ENCODE measurements around the gene FYCO1.

The FYCO1 gene

DNA sequence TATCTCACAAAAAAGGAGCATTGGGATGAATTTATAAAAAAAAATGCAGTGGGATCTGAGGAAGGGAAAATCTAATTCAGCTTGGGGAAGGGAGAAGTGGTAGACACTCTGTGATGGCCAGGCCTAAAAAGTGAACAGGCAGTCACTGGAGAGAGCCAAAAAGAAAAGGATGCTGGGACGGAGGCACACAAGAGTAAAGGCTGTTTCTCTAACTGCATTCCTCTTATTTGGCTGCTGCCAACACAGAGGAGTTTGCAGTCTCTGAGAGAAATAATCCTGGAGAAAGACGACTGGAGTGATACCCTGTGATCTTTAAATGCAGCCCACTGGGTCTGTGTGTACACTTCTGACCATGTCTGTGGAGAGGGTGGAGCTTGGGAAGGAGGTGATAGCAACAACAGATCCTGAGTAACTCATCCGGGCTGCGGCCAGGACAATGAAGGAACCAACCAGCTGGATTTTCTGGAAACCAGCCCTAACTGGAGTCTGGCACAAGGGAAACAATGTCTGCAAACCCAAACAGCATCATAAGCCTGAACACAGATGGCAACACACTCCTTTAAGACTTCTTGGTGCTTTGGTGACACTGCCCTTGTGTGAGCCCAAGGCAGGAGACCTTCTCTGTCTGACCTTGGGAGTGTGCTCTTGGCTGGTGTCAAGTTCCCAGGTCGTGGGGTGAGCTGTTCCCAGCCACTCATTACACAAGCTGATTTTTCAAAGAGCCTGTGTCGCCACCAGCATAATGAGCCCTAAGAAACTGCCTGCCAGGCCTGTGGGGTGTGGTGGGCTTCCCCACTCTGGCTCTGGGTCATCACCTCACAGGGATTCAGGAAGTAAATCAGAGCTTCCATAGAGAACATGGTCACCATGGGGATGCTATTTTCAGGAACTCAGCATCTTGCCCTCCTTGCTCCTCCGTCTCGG is 8.0 kb downstream of the FYCO1 start:
- peak; percentile 56 for DNase-seq (ENCODE audit: low read depth)
- H3K4me3 ChIP-seq (ENCODE audit: low read depth, low read length) = no peak overlapping the region

GRCh38 chr3:45986303-45986982 is 9.2 kb downstream of the FYCO1 start:
- DNase-seq (ENCODE audit: low read depth) = no peak
- H3K4me3 ChIP-seq (ENCODE audit: low read depth, low read length) = no peak overlapping the region

- no peak overlapping the region for H3K4me3 ChIP-seq (ENCODE audit: low read depth, low read length)
Observed at GRCh38 chr3:45985532-45986302, 9.9 kb downstream of the FYCO1 start.

GRCh38 chr3:45984331-45985312 is 11.0 kb downstream of the FYCO1 start:
- no peak for DNase-seq (ENCODE audit: low read depth)
- H3K4me3 ChIP-seq (ENCODE audit: low read depth, low read length) = no peak overlapping the region

More at GRCh38 chr3:45985532-45986302, 9.9 kb downstream of the FYCO1 start:
- no peak for DNase-seq (ENCODE audit: low read depth)

DNA sequence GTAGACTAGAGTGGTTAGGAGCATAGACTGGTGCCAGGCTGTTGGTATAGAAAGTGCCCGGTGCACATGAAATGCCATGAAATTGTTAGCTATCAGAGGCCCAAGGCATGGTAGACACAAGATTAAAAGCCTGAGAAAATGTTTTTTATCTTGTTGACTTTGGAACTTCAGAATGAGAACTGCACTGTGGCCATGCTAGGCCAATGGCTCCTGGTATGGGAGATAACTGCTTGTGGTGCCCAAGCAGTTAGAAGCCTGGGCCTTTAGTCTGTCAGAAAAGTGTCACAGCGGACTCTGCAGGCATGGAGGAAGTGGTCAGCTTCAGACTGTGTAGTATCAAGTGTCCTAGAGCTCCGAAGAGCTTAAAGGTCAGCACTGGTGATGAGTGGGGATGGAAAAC is 11.9 kb downstream of the FYCO1 start:
- no peak overlapping the region for H3K4me3 ChIP-seq (ENCODE audit: low read depth, low read length)
- DNase-seq (ENCODE audit: low read depth) = no peak

DNA sequence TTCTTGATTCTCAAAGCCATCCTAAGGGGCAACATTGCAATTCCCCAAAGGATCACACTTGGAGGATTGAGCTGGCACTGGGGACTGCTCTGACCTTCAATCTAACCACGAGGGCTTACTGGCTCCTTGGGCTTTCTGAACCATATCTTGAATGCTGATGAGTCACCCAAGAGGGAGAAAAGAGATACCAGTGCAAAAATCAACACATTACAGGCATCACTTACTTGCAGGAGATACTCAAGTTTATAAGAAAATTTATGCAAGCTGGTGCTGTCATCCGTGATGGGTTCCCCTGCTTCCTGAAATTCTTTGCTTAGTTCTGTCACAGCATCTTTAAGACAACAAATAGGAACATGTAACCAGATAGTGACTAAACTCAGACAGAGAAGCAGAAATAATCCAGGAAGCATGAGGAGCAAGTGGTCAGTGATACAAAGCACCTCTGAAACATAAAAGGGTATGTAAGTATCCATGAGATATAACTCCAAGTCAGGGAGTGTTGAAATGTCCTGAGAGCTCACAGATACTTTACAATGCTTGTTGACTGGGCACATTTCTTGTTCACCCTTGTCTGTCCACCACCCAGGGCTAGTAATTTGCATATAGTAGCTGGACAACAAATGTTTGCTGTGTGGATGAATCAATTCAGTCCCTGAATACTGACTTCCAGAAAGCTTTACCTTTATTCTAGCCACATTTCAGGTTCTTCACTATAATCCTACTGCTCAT is 14.1 kb downstream of the FYCO1 start:
- DNase-seq (ENCODE audit: low read depth) = no peak
- no peak overlapping the region for H3K4me3 ChIP-seq (ENCODE audit: low read depth, low read length)

- no peak overlapping the region for H3K4me3 ChIP-seq (ENCODE audit: low read depth, low read length)
- no peak for DNase-seq (ENCODE audit: low read depth)
Observed at GRCh38 chr3:45980819-45981218, 14.8 kb downstream of the FYCO1 start.

- DNase-seq (ENCODE audit: low read depth) = no peak
- H3K4me3 ChIP-seq (ENCODE audit: low read depth, low read length) = no peak overlapping the region
Observed at GRCh38 chr3:45980229-45980813, 15.3 kb downstream of the FYCO1 start.

- H3K4me3 ChIP-seq (ENCODE audit: low read depth, low read length) = no peak overlapping the region
- no peak for DNase-seq (ENCODE audit: low read depth)
Observed at GRCh38 chr3:45979378-45979777, 16.2 kb downstream of the FYCO1 start.

DNA sequence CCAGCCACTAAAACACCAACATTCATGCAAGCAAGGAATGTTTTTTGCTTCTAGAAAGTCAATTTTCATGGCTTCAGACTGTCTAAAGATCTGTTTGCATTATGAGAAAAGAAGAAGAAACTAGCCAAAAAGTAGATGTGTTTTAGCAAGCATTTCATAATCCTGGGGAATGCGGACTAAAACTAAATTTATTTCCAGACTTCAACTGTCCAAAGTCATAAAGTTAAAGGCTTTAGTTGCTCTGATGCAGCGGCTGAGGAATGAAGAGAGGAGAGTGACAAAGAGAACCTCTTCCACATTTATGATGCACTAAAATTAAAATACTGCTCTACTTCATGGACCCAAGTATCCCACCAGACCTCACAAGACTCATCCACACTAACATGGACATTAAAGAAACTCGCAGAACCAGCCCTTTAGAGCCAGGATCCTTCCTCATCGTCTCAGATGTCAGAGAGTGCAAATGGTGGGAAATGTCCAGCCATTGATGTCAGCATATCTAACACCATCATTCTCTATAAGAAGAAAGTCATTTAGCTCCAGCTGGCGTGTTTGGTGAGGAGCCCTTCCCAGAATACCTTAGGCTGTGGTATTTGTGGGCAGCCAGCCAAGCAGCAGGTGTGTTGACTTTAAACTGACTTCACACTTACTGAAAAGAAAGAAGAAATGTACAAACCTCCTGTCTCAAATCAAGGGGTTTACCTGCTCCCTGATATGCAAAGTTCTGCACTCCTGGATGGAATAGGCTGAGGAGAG is 17.4 kb downstream of the FYCO1 start:
- no peak for DNase-seq (ENCODE audit: low read depth)
- H3K4me3 ChIP-seq (ENCODE audit: low read depth, low read length) = no peak overlapping the region

DNA sequence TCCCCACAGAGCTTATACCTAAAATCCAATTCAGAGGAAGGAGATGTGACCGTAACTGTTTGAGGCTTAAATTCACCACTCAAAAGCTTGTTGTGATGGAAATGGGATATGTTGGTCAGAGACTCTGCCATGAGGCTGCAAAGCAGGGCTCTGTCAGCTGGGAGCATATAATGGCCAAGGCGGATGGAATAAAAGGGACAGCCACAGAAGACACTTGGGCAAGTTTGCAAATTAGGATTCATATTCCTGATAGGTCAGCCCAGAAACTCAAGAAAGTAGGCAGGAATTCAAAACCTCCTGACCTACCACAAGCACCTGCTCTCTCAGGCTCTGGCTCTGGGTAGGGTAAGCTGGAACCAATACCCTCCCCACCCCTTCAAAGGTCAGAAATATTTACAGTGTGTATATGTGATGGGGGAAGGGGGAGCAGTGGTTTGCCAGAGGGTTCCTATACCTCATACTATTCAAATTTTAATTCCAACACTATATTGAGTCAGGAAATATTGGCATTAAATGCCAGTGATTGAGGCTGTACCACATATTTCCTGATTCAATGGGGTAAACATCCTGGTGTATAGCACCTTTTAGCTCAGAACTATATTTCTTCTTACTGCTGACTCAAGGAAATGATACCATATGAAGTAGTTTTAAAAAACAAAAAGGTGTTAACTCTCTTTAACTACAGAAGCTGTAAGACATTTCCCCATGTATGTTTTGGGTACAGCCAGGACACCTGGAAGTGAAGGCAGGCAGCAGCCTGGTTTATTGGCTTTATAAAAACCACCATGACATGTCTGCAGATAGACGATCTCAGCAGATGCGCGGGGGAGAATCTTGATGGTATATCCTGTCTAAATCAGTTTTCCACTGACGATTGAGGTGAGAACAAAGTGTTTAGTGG is 19.2 kb downstream of the FYCO1 start:
- DNase-seq (ENCODE audit: low read depth) = no peak
- H3K4me3 ChIP-seq (ENCODE audit: low read depth, low read length) = no peak overlapping the region

GRCh38 chr3:45975686-45976085 is 19.9 kb downstream of the FYCO1 start:
- DNase-seq (ENCODE audit: low read depth) = no peak
- no peak overlapping the region for H3K4me3 ChIP-seq (ENCODE audit: low read depth, low read length)

GRCh38 chr3:45974686-45975085 is 20.9 kb downstream of the FYCO1 start:
- no peak overlapping the region for H3K4me3 ChIP-seq (ENCODE audit: low read depth, low read length)

DNA sequence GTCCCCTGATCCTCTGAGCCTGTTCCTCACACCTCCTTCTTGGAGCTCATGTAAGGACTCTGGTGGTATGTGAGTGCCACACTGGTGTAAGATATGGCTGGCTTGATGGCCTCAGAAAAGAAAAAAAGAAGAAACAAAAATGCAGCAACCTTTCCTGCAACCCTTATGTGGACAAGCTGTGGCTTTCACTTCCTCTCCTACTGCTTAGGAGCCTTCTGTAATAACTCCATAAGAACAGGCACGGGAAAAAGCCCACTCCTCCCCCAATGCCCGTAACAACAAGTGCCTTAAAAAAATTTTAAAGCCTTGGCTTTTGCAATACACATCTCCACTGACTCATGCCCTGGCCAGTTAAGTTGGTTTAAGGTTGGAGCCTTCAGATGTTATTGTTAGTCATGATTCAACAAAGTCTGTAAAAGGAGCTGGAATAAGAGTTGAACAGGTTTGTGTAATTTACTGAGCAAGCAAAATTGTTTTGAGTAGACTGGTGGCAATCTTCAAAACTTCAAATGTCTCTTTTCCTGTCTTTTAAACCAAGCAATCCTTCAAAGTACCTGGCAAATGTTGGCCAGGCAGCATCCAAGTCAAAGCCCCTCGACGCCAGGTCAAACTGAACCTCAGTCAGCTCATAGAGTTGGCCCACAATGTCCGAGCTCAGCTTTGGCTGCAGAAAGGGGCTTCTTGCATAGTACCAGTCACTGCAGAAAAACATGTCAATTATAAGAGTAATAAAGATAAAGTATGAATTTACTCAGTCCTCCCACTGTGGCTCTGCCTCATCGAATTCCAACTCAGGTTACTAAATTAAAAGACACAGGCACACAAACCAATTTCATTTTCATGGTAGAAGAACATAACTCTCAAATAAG is 22.9 kb downstream of the FYCO1 start:
- peak; percentile 81 for DNase-seq (ENCODE audit: low read depth)
- H3K4me3 ChIP-seq (ENCODE audit: low read depth, low read length) = no peak overlapping the region

More at GRCh38 chr3:45974686-45975085, 20.9 kb downstream of the FYCO1 start:
- no peak for DNase-seq (ENCODE audit: low read depth)

GRCh38 chr3:45969953-45970352 is 25.7 kb downstream of the FYCO1 start:
- DNase-seq (ENCODE audit: low read depth) = no peak

More at GRCh38 chr3:45969953-45970352, 25.7 kb downstream of the FYCO1 start:
- H3K4me3 ChIP-seq (ENCODE audit: low read depth, low read length) = no peak overlapping the region
